ENCODE results near the gene FBXW4. TPM values are rescaled to one million over a fixed set of nuclear protein-coding genes. Genes with fewer than 3 reads are reported as not detected.

FBXW4 gene
- total and polyA plus RNA-seq, 9 donors = 38.6 to 86.4 (median 64.4) TPM

DNA sequence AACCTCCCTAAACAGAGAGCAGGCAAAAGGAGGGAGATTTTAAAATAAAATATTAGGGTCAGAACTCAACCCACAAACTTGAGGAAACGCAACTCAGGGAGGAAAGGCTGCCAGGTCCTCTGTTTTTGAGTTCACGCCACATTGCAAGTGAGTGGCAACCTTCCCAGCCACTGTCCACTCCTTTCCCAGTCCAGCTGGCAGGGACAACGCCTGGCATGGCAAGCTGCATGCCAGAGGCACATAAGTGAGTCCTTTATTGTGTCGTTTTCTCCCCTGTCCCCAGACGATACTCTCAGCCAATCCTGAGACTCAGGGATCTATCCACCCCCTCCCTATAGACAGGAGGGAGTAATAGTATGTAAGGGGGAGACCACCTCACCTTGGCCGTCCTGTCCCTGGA is 22.4 kb downstream of the FBXW4 start:
- 79 to 88% (median 83%) methylated on average over 6 of the region's 6 CpGs for WGBS, 3 donors
- no peaks in the 10 kb centered on the region for H3K9me3 ChIP-seq
- H3K4me3 ChIP-seq = no peak overlapping the region
- H3K36me3 ChIP-seq = no peaks in the 10 kb centered on the region
- no peaks in the 10 kb centered on the region for H3K4me1 ChIP-seq (ENCODE audit: insufficient read depth)
- no peak overlapping the region for H3K27ac ChIP-seq
- intact Hi-C loops (cut with DNase I) = no loop called here
- TF ChIP-seq, protein P1, sequence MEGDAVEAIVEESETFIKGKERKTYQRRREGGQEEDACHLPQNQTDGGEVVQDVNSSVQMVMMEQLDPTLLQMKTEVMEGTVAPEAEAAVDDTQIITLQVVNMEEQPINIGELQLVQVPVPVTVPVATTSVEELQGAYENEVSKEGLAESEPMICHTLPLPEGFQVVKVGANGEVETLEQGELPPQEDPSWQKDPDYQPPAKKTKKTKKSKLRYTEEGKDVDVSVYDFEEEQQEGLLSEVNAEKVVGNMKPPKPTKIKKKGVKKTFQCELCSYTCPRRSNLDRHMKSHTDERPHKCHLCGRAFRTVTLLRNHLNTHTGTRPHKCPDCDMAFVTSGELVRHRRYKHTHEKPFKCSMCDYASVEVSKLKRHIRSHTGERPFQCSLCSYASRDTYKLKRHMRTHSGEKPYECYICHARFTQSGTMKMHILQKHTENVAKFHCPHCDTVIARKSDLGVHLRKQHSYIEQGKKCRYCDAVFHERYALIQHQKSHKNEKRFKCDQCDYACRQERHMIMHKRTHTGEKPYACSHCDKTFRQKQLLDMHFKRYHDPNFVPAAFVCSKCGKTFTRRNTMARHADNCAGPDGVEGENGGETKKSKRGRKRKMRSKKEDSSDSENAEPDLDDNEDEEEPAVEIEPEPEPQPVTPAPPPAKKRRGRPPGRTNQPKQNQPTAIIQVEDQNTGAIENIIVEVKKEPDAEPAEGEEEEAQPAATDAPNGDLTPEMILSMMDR (IDR thresholded peaks at IDR 0.05) = no peak
- TF ChIP-seq POLR2A (IDR thresholded peaks at IDR 0.05) = no peak
- TF ChIP-seq EP300 (IDR thresholded peaks at IDR 0.05) = no peak
- no peak for DNase-seq
- no peaks in the 10 kb centered on the region for H3K27me3 ChIP-seq

DNA sequence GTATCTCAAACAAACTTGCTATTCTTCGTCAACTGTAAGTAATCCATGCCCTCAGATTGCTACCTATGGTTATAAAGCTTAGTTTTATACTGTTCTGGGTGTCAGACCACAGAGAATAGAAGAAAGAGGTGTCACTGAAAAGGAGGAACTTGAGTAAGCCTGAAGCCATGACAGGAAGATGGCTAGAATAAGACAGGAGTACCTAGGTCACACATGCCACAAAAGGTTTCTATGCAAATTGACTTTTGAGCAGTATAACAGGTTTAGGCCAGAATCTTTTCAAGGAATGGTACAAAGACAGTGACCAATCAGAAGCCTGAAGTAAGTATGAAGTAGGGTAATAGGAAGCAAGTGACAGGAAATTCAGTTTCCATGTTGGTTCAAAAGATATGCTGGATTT is 23.5 kb downstream of the FBXW4 start:
- intact Hi-C loops (cut with DNase I) = no loop called here
- Histone ChIP-seq H3K27ac (no peak overlapping the region), H3K27me3 (no peaks in the 10 kb centered on the region), H3K4me1 (ENCODE audit: insufficient read depth) (no peaks in the 10 kb centered on the region), H3K36me3 (no peaks in the 10 kb centered on the region), H3K4me3 (no peak overlapping the region), H3K9me3 (no peaks in the 10 kb centered on the region)
- DNase-seq = no peak
- 98 to 100% (median 100%) methylated on average over 1 of the region's 1 CpG for WGBS, 3 donors
- TF ChIP-seq EP300 (IDR thresholded peaks at IDR 0.05) = no peak
- TF ChIP-seq, protein P1 (IDR thresholded peaks at IDR 0.05) = no peak
- no peak for TF ChIP-seq POLR2A (IDR thresholded peaks at IDR 0.05)

DNA sequence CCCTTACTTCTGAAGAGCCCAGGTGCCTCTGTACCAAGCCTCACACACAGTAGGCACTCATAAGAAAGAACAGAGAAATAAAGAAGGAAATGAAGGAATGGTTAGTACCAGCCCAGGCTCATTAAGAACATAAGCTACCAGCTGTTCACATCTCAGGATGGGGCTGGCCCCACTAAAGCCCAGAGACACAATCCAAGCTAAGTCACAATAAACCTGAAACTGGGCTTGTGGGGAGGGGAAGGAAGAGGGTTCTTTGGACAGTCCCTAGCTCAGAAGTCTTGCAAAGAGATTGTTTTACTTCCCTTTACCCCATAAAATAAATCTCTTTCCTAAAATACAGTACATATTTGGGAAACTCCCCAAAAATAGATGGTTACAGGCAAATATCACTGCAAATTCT is 24.3 kb downstream of the FBXW4 start:
- Histone ChIP-seq H3K27me3 (no peaks in the 10 kb centered on the region), H3K36me3 (no peaks in the 10 kb centered on the region), H3K4me1 (ENCODE audit: insufficient read depth) (no peaks in the 10 kb centered on the region), H3K9me3 (no peaks in the 10 kb centered on the region), H3K27ac (no peak overlapping the region), H3K4me3 (no peak overlapping the region)
- TF ChIP-seq POLR2A (IDR thresholded peaks at IDR 0.05) (no peak), EP300 (IDR thresholded peaks at IDR 0.05) (no peak)
- TF ChIP-seq, protein P1 (IDR thresholded peaks at IDR 0.05) = no peak
- DNase-seq = no peak
- intact Hi-C loops (cut with DNase I) = no loop called here

DNA sequence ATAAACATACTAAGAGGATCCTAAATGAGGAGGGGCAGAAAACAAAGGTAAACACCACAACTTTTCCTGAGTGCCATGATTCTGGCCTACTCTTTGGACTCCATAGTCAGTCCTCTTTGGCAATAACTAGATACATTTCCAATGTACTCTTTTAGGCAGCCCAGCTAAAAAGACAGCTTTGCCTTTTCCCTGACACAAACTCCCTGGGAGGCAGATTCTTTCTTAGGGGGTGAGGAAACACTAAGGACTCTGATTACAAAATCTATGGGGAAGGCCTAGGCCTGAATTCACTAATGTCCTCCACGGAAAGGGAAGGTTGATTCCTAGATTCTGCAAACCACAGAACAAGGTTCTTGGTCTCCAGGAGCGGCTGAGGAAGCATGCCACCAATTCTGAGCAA is 25.8 kb downstream of the FBXW4 start:
- no peak for DNase-seq
- Histone ChIP-seq H3K27me3 (no peaks in the 10 kb centered on the region), H3K4me3 (no peak overlapping the region), H3K27ac (no peak overlapping the region), H3K9me3 (no peaks in the 10 kb centered on the region), H3K36me3 (no peaks in the 10 kb centered on the region), H3K4me1 (ENCODE audit: insufficient read depth) (no peaks in the 10 kb centered on the region)
- intact Hi-C loops (cut with DNase I) = no loop called here
- 94 to 96% (median 95%) methylated on average over 2 of the region's 2 CpGs for WGBS, 3 donors
- TF ChIP-seq, protein P1 (IDR thresholded peaks at IDR 0.05) = no peak
- no peak for TF ChIP-seq POLR2A (IDR thresholded peaks at IDR 0.05)
- no peak for TF ChIP-seq EP300 (IDR thresholded peaks at IDR 0.05)

DNA sequence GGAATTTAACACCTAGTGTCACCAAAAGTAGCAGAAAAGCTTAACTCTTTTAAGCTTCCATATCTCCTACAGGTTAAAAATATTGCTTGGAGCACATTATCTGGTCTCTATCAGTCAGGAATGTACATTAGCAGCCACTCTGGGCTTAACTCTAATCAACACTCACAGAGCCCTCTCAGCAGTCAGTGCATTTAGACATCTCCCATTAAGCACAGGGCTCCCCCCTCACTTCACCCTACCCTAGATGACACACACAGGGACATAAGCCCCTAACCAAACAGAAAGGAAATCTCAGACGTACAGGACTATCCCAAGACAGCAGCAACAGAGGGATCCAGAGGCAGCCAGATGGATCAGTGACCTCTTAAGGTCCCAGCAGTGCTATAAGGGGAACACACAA is 26.4 kb downstream of the FBXW4 start:
- H3K36me3 ChIP-seq = no peaks in the 10 kb centered on the region

More for the DNA sequence above, 26.4 kb downstream of the FBXW4 start:
- TF ChIP-seq EP300 (IDR thresholded peaks at IDR 0.05) (no peak), POLR2A (IDR thresholded peaks at IDR 0.05) (no peak)
- TF ChIP-seq, protein P1 (IDR thresholded peaks at IDR 0.05) = no peak
- H3K27me3 ChIP-seq = no peaks in the 10 kb centered on the region
- H3K4me3 ChIP-seq = no peak overlapping the region
- WGBS, 3 donors = 75 to 84% (median 75%) methylated on average over 1 of the region's 1 CpG
- no peak for DNase-seq
- intact Hi-C loops (cut with DNase I) = no loop called here
- no peak overlapping the region for H3K27ac ChIP-seq
- no peaks in the 10 kb centered on the region for H3K4me1 ChIP-seq (ENCODE audit: insufficient read depth)
- no peaks in the 10 kb centered on the region for H3K9me3 ChIP-seq
